ENCODE data around the gene SLC25A13. TPM values are rescaled to one million over a fixed set of nuclear protein-coding genes. Genes with fewer than 3 reads are reported as not detected.

Gene SLC25A13
- total RNA-seq, 1 experiment from 2014 or later: 77.2 TPM

DNA sequence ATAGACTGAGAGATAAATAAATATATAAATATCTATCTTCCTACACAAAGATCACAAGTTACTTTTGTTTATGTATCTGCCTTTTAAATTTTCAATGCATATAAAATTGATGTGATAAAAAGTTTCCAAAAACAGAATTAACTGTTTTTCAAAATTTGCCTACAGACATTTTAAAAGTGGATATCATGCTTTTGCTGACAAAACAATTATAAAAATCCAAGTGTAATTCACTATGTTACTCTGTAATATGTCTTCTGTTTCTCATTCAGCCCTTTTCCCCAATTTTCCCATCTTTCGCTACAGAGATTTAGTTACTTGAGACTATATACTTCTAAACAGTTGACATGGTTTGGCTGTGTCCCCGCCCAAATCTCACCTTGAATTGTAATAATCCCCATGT lies 37.7 kb downstream of the SLC25A13 start:
- H3K4me3 Mint-ChIP-seq: no peak overlapping the region

DNA sequence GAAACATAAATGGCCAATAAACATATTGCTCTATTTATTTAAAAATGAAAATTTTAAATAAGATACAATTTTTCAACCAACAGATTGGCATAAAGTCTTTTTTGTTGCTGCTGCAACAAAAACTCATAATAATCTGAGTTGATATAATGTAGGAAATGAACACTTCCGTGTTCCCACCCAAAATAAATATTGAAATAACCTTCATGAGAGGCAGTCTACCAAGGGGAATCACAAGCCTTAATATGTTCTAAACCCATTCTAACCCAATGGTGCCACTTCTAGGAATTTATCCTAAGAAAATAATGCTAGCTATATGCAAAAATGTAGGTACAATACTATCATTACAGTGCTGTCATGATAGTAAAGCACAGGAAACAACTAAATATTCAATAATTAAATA lies 39.1 kb downstream of the SLC25A13 start:
- H3K27ac Mint-ChIP-seq: no peak overlapping the region
- H3K9me3 Mint-ChIP-seq: peaks cover 5% of the 10 kb centered on the region
- POLR2A ChIA-PET: no interaction called here
- ATAC-seq (no peak), DNase-seq (ENCODE audit: low spot score) (no peak)
- CTCF ChIA-PET: no interaction called here
- H3K4me1 Mint-ChIP-seq: peaks cover 24% of the 10 kb centered on the region
- no peak overlapping the region for H3K4me3 Mint-ChIP-seq
- TF ChIP-seq, protein P1, sequence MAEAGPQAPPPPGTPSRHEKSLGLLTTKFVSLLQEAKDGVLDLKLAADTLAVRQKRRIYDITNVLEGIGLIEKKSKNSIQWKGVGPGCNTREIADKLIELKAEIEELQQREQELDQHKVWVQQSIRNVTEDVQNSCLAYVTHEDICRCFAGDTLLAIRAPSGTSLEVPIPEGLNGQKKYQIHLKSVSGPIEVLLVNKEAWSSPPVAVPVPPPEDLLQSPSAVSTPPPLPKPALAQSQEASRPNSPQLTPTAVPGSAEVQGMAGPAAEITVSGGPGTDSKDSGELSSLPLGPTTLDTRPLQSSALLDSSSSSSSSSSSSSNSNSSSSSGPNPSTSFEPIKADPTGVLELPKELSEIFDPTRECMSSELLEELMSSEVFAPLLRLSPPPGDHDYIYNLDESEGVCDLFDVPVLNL (CRISPR knock-in tag; IDR thresholded peaks at IDR 0.05; ENCODE audit: borderline replicate concordance, low read depth): no peak
- TF ChIP-seq, protein P2, sequence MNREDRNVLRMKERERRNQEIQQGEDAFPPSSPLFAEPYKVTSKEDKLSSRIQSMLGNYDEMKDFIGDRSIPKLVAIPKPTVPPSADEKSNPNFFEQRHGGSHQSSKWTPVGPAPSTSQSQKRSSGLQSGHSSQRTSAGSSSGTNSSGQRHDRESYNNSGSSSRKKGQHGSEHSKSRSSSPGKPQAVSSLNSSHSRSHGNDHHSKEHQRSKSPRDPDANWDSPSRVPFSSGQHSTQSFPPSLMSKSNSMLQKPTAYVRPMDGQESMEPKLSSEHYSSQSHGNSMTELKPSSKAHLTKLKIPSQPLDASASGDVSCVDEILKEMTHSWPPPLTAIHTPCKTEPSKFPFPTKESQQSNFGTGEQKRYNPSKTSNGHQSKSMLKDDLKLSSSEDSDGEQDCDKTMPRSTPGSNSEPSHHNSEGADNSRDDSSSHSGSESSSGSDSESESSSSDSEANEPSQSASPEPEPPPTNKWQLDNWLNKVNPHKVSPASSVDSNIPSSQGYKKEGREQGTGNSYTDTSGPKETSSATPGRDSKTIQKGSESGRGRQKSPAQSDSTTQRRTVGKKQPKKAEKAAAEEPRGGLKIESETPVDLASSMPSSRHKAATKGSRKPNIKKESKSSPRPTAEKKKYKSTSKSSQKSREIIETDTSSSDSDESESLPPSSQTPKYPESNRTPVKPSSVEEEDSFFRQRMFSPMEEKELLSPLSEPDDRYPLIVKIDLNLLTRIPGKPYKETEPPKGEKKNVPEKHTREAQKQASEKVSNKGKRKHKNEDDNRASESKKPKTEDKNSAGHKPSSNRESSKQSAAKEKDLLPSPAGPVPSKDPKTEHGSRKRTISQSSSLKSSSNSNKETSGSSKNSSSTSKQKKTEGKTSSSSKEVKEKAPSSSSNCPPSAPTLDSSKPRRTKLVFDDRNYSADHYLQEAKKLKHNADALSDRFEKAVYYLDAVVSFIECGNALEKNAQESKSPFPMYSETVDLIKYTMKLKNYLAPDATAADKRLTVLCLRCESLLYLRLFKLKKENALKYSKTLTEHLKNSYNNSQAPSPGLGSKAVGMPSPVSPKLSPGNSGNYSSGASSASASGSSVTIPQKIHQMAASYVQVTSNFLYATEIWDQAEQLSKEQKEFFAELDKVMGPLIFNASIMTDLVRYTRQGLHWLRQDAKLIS (CRISPR knock-in tag; IDR thresholded peaks at IDR 0.05; ENCODE audit: borderline replicate concordance): no peak
- no peak for TF ChIP-seq ZNF232 (CRISPR knock-in tag; IDR thresholded peaks at IDR 0.05)
- H3K27me3 Mint-ChIP-seq (ENCODE audit: low read depth): peaks cover 3% of the 10 kb centered on the region; the same call in 1 of the 2 replicates
- peaks cover 13% of the 10 kb centered on the region for H3K36me3 Mint-ChIP-seq

More for the DNA sequence above, 37.7 kb downstream of the SLC25A13 start:
- DNase-seq (ENCODE audit: low spot score) (no peak), ATAC-seq (no peak)
- TF ChIP-seq, protein P3, sequence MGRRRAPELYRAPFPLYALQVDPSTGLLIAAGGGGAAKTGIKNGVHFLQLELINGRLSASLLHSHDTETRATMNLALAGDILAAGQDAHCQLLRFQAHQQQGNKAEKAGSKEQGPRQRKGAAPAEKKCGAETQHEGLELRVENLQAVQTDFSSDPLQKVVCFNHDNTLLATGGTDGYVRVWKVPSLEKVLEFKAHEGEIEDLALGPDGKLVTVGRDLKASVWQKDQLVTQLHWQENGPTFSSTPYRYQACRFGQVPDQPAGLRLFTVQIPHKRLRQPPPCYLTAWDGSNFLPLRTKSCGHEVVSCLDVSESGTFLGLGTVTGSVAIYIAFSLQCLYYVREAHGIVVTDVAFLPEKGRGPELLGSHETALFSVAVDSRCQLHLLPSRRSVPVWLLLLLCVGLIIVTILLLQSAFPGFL (CRISPR knock-in tag; IDR thresholded peaks at IDR 0.05; ENCODE audit: borderline replicate concordance): no peak
- TF ChIP-seq, protein P4, sequence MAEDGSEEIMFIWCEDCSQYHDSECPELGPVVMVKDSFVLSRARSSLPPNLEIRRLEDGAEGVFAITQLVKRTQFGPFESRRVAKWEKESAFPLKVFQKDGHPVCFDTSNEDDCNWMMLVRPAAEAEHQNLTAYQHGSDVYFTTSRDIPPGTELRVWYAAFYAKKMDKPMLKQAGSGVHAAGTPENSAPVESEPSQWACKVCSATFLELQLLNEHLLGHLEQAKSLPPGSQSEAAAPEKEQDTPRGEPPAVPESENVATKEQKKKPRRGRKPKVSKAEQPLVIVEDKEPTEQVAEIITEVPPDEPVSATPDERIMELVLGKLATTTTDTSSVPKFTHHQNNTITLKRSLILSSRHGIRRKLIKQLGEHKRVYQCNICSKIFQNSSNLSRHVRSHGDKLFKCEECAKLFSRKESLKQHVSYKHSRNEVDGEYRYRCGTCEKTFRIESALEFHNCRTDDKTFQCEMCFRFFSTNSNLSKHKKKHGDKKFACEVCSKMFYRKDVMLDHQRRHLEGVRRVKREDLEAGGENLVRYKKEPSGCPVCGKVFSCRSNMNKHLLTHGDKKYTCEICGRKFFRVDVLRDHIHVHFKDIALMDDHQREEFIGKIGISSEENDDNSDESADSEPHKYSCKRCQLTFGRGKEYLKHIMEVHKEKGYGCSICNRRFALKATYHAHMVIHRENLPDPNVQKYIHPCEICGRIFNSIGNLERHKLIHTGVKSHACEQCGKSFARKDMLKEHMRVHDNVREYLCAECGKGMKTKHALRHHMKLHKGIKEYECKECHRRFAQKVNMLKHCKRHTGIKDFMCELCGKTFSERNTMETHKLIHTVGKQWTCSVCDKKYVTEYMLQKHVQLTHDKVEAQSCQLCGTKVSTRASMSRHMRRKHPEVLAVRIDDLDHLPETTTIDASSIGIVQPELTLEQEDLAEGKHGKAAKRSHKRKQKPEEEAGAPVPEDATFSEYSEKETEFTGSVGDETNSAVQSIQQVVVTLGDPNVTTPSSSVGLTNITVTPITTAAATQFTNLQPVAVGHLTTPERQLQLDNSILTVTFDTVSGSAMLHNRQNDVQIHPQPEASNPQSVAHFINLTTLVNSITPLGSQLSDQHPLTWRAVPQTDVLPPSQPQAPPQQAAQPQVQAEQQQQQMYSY (CRISPR knock-in tag; IDR thresholded peaks at IDR 0.05): no peak
- TF ChIP-seq, protein P5, sequence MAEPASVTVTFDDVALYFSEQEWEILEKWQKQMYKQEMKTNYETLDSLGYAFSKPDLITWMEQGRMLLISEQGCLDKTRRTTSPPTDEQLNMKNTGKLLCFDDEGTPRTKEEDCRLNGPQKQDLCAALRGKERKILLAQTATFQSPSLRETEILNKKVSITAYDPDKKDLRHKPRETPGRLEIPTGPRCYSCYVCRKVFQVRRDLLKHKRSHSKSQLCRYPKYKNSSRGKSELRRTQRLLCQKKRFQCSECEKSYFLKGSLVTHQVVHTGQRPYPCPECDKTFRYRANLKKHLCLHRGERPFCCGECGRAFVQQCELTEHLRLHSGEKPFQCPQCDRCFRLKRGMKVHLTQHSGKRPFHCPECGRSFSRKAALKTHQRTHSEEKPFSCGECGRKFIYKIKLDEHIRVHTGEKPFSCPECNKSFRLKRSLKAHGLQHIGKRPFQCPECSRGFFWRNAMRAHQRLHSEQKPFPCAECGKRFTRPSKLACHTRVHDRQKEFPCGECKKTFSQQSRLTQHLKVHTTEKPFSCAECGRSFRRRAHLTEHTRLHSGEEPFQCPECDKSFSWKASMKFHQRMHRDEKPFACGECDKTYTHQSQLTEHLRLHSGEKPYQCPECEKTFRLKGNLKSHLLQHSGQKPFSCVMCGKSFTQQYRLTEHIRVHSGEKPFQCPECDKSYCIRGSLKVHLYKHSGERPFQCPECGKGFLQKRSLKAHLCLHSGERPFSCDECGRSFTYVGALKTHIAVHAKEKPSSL (CRISPR knock-in tag; conservative IDR thresholded peaks at IDR 0.05): no peak
- TF ChIP-seq NR3C1 (CRISPR knock-in tag; conservative IDR thresholded peaks at IDR 0.05; ENCODE audit: low read depth) (no peak), NFATC4 (CRISPR knock-in tag; IDR thresholded peaks at IDR 0.05) (no peak), ZNF416 (CRISPR knock-in tag; IDR thresholded peaks at IDR 0.05) (no peak), MLX (CRISPR knock-in tag; IDR thresholded peaks at IDR 0.05) (no peak), ETV6 (CRISPR knock-in tag; IDR thresholded peaks at IDR 0.05) (no peak), CREB1 (CRISPR knock-in tag; IDR thresholded peaks at IDR 0.05) (no peak), HMGA2 (CRISPR knock-in tag; IDR thresholded peaks at IDR 0.05) (no peak)
- Mint-ChIP-seq H3K9me3 (peaks cover 10% of the 10 kb centered on the region), H3K4me1 (peaks cover 24% of the 10 kb centered on the region), H3K27ac (no peak overlapping the region), H3K27me3 (ENCODE audit: low read depth) (peaks cover 4% of the 10 kb centered on the region; the same call in 1 of the 2 replicates), H3K36me3 (peaks cover 27% of the 10 kb centered on the region)
- ChIA-PET POLR2A (no interaction called here), CTCF (no interaction called here)
